Epithelial cell of proximal tubule (primary cell): ENCODE measurements around the gene MFN1. TPM values are rescaled to one million over a fixed set of nuclear protein-coding genes. Genes with fewer than 3 reads are reported as not detected.
A peak's percentile ranks its signal among the peaks of the same experiment; 100 is the strongest.

Experiments used
- DNase-seq: peaks from one replicate; pipeline ENCODE4 v3.0.0-alpha.2; 2011; ENCODE audit warnings: low read depth
- H3K4me3 ChIP-seq: 2 replicates; pipeline ENCODE4 v1.5.1; 2011; ENCODE audit warnings: low read depth, mild to moderate bottlenecking, low read length
- CTCF ChIP-seq: conservative IDR thresholded peaks from 2 replicates; pipeline ENCODE4 v1.5.1; 2012; ENCODE audit warnings: low read depth, mild to moderate bottlenecking, low read length
- total RNA-seq: library from RNA; depleted of rRNA; stranded (reverse); fragments of >200 nt; gene quantifications from 2 replicates; pipeline ENCODE4 v1.2.3, GENCODE V29; 2015

MFN1 gene
- total RNA-seq, 1 donor from 2014 or later: 25.8 TPM

GRCh38 chr3:179410999-179411398 is 63.5 kb downstream of the MFN1 start:
- no peak for TF ChIP-seq CTCF
- no peak for DNase-seq
- H3K4me3 ChIP-seq: no peak overlapping the region

- no peak for DNase-seq
- no peak for TF ChIP-seq CTCF
- H3K4me3 ChIP-seq: no peak overlapping the region
These were observed 67.3 kb downstream of the MFN1 start for GRCh38 chr3:179414804-179415203.

GRCh38 chr3:179415377-179415776 is 67.9 kb downstream of the MFN1 start:
- DNase-seq: no peak

GRCh38 chr3:179416681-179417080 is 69.2 kb downstream of the MFN1 start:
- H3K4me3 ChIP-seq: no peak overlapping the region
- DNase-seq: no peak
- TF ChIP-seq CTCF: no peak

More at GRCh38 chr3:179415377-179415776, 67.9 kb downstream of the MFN1 start:
- H3K4me3 ChIP-seq: no peak overlapping the region
- TF ChIP-seq CTCF: no peak

- TF ChIP-seq CTCF: no peak
- no peak for DNase-seq
- no peak overlapping the region for H3K4me3 ChIP-seq
These were observed 71.1 kb downstream of the MFN1 start for GRCh38 chr3:179418610-179419009.

- no peak for DNase-seq
- no peak overlapping the region for H3K4me3 ChIP-seq
- TF ChIP-seq CTCF: peak; percentile 59
These were observed 74.0 kb downstream of the MFN1 start for GRCh38 chr3:179421500-179421899.

GRCh38 chr3:179425075-179425474 is 77.6 kb downstream of the MFN1 start:
- TF ChIP-seq CTCF: no peak

More at GRCh38 chr3:179425075-179425474, 77.6 kb downstream of the MFN1 start:
- H3K4me3 ChIP-seq: no peak overlapping the region
- no peak for DNase-seq
